ENCODE data around the gene CPAMD8. TPM values are rescaled to one million over a fixed set of nuclear protein-coding genes. Genes with fewer than 3 reads are reported as not detected.

CPAMD8 gene
- polyA plus RNA-seq, 1 experiment: 0.38 TPM

DNA sequence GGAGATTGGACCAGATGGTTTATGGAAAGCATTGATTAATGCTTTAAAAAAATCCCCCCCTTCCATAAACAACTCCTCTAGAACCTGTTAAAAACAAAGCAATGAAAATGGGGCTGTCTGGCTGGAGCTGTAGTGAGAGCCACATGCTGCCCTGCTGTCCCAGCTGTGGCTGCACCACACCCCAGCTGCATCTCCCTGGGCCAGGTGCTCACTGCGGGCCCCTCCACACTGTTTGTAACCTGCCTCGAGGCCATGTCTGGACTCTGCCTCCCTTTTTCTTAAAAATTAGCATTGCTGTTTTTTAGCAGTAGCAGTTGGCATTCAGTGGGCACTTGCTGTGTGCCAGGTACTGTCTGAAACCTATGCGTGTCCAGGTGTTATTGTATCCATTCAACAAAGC is 153.0 kb downstream of the CPAMD8 start:
- Histone ChIP-seq H3K4me3 (ENCODE audit: low read depth, low read length) (no peak overlapping the region), H3K27me3 (ENCODE audit: control insufficient read depth, insufficient read depth, low read length) (no peaks in the 10 kb centered on the region), H3K9me3 (ENCODE audit: control insufficient read depth, insufficient read depth, low read length) (peaks cover 7% of the 10 kb centered on the region; the same call in 1 of the 2 replicates), H3K27ac (ENCODE audit: low read depth, low read length) (no peak overlapping the region)
- no peak for DNase-seq (ENCODE audit: low read depth, low spot score)
- TF ChIP-seq, protein P1, sequence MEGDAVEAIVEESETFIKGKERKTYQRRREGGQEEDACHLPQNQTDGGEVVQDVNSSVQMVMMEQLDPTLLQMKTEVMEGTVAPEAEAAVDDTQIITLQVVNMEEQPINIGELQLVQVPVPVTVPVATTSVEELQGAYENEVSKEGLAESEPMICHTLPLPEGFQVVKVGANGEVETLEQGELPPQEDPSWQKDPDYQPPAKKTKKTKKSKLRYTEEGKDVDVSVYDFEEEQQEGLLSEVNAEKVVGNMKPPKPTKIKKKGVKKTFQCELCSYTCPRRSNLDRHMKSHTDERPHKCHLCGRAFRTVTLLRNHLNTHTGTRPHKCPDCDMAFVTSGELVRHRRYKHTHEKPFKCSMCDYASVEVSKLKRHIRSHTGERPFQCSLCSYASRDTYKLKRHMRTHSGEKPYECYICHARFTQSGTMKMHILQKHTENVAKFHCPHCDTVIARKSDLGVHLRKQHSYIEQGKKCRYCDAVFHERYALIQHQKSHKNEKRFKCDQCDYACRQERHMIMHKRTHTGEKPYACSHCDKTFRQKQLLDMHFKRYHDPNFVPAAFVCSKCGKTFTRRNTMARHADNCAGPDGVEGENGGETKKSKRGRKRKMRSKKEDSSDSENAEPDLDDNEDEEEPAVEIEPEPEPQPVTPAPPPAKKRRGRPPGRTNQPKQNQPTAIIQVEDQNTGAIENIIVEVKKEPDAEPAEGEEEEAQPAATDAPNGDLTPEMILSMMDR (IDR thresholded peaks at IDR 0.05; ENCODE audit: low read depth, low read length): no peak
- ChIA-PET POLR2A (interaction anchor here (0.7 kb wide), 1 partner anchor 306 kb away, joined by 4 read pairs; no protein-coding TSS in a partner anchor), CTCF (no interaction called here)

DNA sequence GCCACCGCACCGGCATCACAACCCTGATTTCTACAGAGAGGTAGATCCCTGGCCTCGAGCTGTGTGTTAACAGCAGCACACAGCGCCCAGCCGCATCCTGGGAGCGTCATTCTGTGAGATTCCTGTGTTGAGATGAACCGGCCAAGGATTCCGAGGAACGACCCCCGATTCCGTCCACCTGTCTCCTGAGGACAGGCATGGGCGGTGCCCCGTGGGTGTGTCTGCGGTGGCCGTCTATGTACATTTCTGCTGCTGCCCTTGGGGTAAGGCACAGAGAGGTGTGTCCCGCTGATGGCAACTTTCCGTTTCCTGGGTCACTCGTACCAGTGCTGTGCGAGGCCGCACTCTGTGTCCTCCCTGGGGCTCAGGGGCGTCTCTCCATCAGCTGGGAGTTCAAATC is 153.9 kb downstream of the CPAMD8 start:
- H3K4me3 ChIP-seq (ENCODE audit: low read depth, low read length): no peak overlapping the region
- no peaks in the 10 kb centered on the region for H3K27me3 ChIP-seq (ENCODE audit: control insufficient read depth, insufficient read depth, low read length)
- H3K9me3 ChIP-seq (ENCODE audit: control insufficient read depth, insufficient read depth, low read length): peaks cover 7% of the 10 kb centered on the region; the same call in 1 of the 2 replicates
- POLR2A ChIA-PET: no interaction called here
- no peak overlapping the region for H3K27ac ChIP-seq (ENCODE audit: low read depth, low read length)
- CTCF ChIA-PET: interaction anchor here (1.1 kb wide), 1 partner anchor 179 kb away, joined by 4 read pairs; no protein-coding TSS in a partner anchor
- TF ChIP-seq, protein P1 (IDR thresholded peaks at IDR 0.05; ENCODE audit: low read depth, low read length): no peak
- DNase-seq (ENCODE audit: low read depth, low spot score): no peak

DNA sequence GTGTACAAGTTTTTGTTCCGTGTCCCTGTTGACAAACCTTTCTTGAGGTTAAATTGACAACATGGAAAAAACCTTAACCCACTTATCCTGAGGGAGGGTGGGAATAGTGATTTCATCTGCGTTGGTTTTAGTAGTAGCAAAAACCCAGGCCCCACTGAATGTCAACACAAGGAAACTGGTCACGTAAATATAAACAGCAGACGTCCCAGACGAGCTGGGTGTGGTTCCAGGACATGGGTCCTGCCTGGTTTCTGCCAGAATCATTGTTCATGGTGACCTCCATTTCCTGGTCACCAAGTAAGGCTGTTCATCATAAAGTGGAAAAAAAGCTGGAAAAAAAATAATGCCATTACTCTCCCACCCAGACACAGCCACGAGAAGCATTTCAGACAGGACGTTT is 154.7 kb downstream of the CPAMD8 start:
- no peak for DNase-seq (ENCODE audit: low read depth, low spot score)
- Histone ChIP-seq H3K27ac (ENCODE audit: low read depth, low read length) (no peak overlapping the region), H3K4me3 (ENCODE audit: low read depth, low read length) (no peak overlapping the region), H3K27me3 (ENCODE audit: control insufficient read depth, insufficient read depth, low read length) (no peaks in the 10 kb centered on the region), H3K9me3 (ENCODE audit: control insufficient read depth, insufficient read depth, low read length) (peaks cover 7% of the 10 kb centered on the region; the same call in 1 of the 2 replicates)
- ChIA-PET CTCF (interaction anchor here (1.1 kb wide), 1 partner anchor 180 kb away, joined by 4 read pairs; no protein-coding TSS in a partner anchor), POLR2A (no interaction called here)
- TF ChIP-seq, protein P1 (IDR thresholded peaks at IDR 0.05; ENCODE audit: low read depth, low read length): no peak

DNA sequence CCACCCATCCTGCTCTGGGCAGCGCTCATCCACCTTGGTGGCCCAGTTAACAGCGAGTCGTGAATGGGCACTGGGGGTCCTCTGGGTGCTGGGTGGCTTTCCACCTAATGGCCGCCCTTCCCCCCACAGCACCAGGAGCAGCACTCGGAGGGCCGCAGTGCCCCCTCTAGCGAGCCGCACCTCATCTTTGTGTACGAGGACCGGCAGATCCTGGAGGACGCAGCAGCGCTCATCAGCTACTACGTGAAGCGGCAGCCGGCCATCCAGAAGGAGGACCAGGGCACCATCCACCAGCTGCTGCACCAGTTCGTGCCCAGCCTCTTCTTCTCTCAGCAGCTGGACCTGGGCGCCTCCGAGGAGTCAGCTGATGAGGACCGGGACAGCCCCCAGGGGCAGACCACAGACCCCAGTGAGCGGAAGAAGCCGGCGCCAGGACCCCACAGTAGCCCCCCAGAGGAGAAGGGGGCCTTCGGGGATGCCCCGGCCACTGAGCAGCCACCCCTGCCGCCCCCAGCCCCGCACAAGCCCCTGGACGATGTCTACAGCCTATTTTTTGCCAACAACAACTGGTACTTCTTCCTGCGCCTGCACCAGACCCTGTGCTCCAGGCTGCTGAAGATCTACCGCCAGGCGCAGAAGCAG is 157.2 kb downstream of the CPAMD8 start:
- no peaks in the 10 kb centered on the region for H3K27me3 ChIP-seq (ENCODE audit: control insufficient read depth, insufficient read depth, low read length)
- TF ChIP-seq, protein P1 (IDR thresholded peaks at IDR 0.05; ENCODE audit: low read depth, low read length): no peak
- DNase-seq (ENCODE audit: low read depth, low spot score): no peak
- ChIA-PET POLR2A (no interaction called here), CTCF (no interaction called here)
- H3K4me3 ChIP-seq (ENCODE audit: low read depth, low read length): no peak overlapping the region
- peaks cover 4% of the 10 kb centered on the region; the same call in 1 of the 2 replicates for H3K9me3 ChIP-seq (ENCODE audit: control insufficient read depth, insufficient read depth, low read length)
- H3K27ac ChIP-seq (ENCODE audit: low read depth, low read length): no peak overlapping the region

DNA sequence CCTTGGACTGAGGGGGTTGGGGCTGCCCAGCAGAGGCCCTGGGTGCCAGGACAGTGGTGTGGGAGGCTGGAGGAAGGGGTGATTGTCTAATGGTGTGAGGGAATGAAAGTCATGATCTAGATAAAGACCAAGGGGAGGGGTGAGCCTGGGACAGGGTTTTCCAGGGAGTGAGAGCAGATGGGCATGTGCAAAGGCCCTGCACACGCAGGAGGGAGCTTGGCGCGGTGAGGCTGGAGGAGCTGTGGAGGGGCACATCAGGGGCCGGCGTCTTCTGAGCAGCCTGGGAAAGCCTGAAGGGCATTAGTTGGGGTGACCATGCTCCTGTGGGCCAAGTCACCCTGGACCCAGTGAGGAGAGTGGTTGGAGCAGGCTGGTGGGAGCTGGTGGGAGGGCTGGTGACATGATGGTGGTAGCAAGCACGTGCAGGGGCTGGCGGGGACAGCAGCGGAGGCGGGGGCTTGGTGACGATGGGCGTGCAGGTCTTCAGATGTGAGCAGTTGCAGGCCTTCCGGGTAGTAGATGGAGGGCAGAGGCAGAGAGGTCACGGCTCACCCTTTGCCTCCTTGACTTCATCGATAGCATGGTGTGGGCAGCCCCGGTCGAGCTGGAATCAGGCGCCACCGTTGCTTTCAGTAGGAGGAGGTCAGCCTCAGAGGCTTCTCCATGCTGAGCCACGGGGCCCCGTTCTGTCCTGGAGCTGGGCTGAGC is 158.0 kb downstream of the CPAMD8 start:
- TF ChIP-seq, protein P1 (IDR thresholded peaks at IDR 0.05; ENCODE audit: low read depth, low read length): no peak
- peaks cover 1% of the 10 kb centered on the region; the same call in 1 of the 2 replicates for H3K9me3 ChIP-seq (ENCODE audit: control insufficient read depth, insufficient read depth, low read length)
- CTCF ChIA-PET: no interaction called here
- no peak overlapping the region for H3K4me3 ChIP-seq (ENCODE audit: low read depth, low read length)
- H3K27ac ChIP-seq (ENCODE audit: low read depth, low read length): no peak overlapping the region
- POLR2A ChIA-PET: no interaction called here
- DNase-seq (ENCODE audit: low read depth, low spot score): no peak
- H3K27me3 ChIP-seq (ENCODE audit: control insufficient read depth, insufficient read depth, low read length): no peaks in the 10 kb centered on the region

Measured in AG04450 (cell line).